Ishikawa (cell line): ENCODE results near the gene PEX5.

Experiments used
- MAX ChIP-seq: IDR thresholded peaks from 2 replicates; pipeline ENCODE4 v1.6.1; 2012
- REST ChIP-seq: IDR thresholded peaks from 2 replicates; pipeline ENCODE4 v1.6.1; 2012; ENCODE audit warnings: low read depth, mild to moderate bottlenecking
- TAF1 ChIP-seq: IDR thresholded peaks from 2 replicates; pipeline ENCODE4 v1.6.1; 2012; ENCODE audit warnings: low read depth, mild to moderate bottlenecking

DNA sequence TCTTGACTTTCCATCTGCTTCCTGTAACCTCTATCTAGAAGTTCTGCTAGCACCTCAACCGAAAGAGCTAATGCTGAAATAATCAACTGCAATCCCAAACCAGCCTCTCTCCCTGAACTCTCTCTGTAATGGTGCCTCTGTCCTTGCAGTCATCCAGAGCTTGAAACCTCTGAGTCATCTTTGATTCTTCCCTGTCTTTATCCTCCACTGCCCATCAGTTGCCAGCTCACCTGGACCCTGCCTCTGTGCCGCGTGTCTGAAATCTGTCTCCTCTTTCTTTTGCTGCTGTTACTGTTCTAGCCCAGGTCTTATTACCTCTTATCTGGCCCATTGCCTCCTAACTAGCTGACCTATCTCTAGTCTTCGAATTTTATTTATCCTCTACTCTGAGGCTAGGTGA, 43.8 kb upstream of the PEX5 start:
- TF ChIP-seq MAX (no peak), TAF1 (no peak), REST (no peak)
